GM10847 (cell line): ENCODE measurements around the gene RNF220.

Source experiments
- POLR2A ChIP-seq: IDR thresholded peaks from 2 replicates; pipeline ENCODE4 v1.6.1; 2011; ENCODE audit not compliant: insufficient read length; ENCODE audit errors: extremely low read depth

Gene RNF220

GRCh38 chr1:44677201-44677766 is 272.2 kb downstream of the RNF220 start:
- no peak for TF ChIP-seq POLR2A

GRCh38 chr1:44678120-44678519 is 273.1 kb downstream of the RNF220 start:
- no peak for TF ChIP-seq POLR2A

GRCh38 chr1:44678626-44679025 is 273.6 kb downstream of the RNF220 start:
- no peak for TF ChIP-seq POLR2A

GRCh38 chr1:44679468-44679867 is 274.4 kb downstream of the RNF220 start:
- TF ChIP-seq POLR2A, result no peak

DNA sequence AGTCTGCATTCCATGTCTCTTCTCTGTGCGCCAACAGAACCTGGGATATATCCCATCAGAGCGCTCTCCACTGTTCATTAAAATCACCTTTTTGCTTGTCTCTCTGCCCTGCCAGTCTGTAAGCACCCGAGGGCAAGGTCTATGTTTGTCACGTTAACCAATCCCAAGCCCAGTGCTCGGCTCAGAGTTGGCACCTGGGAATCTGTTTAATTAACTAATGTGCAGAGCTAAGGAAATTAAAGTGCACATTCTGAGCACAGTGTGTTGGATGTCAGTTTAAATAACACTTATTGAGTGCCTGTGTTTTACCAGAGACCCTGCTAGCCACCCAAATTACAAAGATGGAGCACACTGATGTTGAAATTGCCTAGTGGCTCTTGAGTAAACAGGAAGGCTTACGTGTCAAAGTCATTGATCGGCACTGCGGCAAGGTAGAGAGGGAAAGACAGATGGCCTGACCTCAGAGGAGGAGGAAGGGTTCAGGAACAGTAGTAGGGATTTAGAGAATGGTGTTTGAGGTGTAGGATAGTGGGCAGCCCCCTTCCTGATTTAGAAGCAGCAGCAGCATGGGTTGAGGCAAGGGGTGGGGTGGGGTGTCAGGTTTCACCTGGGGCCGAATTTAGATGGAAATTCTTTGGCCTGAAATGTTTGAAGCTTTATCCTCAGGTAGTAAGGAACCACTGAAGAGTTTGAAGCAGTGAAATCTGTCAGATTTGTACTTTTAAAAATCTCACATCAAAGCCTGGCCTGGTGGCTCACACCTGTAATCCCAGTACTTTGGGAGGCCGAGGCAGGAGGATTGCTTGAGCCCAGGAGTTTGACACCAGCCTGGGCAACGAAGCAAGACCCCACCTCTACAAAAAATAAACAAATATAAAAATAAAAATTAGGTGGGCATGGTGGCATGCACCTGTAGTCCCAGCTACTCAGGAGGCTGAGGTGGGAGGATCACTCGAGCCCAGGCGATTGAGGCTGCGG is 277.1 kb downstream of the RNF220 start:
- no peak for TF ChIP-seq POLR2A

GRCh38 chr1:44682883-44683265 is 277.8 kb downstream of the RNF220 start:
- no peak for TF ChIP-seq POLR2A

DNA sequence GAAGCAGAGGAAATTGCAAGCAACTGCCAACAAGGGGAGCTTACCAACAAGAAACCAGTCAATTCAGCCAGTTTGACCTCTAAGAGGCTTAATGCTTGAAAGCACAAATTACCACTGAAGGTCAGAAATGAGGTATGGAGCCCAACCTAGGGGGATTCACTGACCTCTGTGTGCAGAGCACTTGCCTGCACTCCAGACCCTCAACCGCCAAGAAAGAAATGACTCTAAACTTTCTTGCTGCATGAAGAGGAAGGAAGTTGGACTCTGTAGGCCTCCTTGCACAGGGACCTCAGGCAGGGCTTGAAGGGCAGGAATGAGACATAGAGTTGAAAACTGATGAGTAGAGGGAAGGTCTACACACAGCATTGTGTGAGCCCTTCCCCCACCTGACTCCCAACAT is 279.5 kb downstream of the RNF220 start:
- TF ChIP-seq POLR2A, result no peak

- no peak for TF ChIP-seq POLR2A
Measured at GRCh38 chr1:44685218-44685617, 280.2 kb downstream of the RNF220 start.

- no peak for TF ChIP-seq POLR2A
Measured at GRCh38 chr1:44685881-44686280, 280.8 kb downstream of the RNF220 start.

GRCh38 chr1:44688760-44689446 is 283.8 kb downstream of the RNF220 start:
- TF ChIP-seq POLR2A, result no peak

GRCh38 chr1:44689447-44689765 is 284.4 kb downstream of the RNF220 start:
- no peak for TF ChIP-seq POLR2A

- TF ChIP-seq POLR2A, result no peak
Measured at GRCh38 chr1:44693159-44693558, 288.1 kb downstream of the RNF220 start.

GRCh38 chr1:44693900-44694299 is 288.8 kb downstream of the RNF220 start:
- TF ChIP-seq POLR2A, result no peak

GRCh38 chr1:44694863-44695478 is 289.9 kb downstream of the RNF220 start:
- no peak for TF ChIP-seq POLR2A

DNA sequence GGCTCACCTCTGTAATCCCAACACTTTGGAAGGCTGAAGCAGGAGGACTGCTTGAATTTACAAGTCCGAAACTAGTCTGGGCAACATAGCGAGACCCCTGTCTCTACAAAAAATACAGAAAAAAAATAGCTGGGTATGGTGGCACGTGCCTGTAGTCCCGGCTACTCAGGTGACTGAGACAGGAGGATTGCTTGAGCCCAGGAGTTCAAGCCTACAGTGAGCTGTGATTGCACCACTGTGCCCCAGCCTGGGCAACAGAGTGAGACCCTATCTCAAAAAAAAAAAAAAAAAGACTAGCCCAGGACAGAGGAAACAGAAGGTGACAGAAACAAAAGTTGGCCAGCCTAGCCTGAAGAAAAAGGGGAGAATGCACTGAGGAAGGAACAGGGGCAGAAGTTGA is 290.6 kb downstream of the RNF220 start:
- TF ChIP-seq POLR2A, result no peak

- no peak for TF ChIP-seq POLR2A
Measured at GRCh38 chr1:44696101-44696500, 291.0 kb downstream of the RNF220 start.

DNA sequence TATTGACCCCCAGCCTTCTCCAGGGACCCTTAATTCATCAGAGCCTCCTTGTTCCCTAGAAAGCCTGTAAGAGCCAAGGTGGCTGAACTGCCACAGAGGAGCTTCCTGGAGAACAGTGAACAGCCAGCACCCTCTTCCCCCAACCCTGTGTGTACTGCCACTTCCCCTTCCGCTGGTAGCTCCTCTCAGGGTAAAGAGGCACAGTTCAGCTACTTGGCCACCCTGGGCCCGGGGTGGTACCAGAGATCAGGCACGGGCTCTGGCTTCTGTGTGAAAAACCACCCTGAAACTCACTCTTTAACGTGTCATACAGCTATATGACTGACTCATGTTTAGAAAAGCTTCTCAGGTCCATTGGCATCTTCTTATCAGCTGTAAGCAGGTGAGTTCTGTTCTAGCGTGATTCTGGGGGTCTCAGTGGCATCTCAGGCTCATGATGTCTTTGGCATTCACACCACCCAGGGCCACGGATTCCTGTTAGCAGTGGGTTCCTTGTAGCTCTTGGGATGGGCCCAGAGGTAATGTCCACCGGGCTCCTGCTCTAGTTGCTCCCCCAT is 291.8 kb downstream of the RNF220 start:
- TF ChIP-seq POLR2A, result no peak
